Measurements from ENCODE around the gene AADACL4.
"Not testable (repeated sequence)": the region's sequence is repeated elsewhere in the genome, so short reads cannot be mapped to it uniquely, and the experiment has no call there.

DNA sequence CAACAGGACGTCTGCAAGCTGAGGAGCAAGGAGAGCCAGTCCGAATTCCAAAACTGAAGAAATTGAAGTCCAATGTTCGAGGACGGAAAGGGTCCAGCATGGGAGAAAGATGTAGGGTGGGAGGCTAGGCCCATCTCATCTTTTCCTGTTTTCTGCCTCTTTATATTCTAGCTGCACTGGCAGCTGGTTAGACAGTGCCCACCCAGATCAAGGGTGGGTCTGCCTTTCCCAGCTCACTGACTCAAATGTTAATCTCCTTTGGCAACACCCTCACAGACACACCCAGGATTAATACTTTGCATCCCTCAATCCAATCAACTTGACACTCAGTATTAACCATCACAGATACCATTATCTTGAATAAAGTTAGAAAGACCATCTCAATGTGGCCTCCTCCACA, 32.2 kb downstream of the AADACL4 start:
- TF ChIP-seq, protein P1, sequence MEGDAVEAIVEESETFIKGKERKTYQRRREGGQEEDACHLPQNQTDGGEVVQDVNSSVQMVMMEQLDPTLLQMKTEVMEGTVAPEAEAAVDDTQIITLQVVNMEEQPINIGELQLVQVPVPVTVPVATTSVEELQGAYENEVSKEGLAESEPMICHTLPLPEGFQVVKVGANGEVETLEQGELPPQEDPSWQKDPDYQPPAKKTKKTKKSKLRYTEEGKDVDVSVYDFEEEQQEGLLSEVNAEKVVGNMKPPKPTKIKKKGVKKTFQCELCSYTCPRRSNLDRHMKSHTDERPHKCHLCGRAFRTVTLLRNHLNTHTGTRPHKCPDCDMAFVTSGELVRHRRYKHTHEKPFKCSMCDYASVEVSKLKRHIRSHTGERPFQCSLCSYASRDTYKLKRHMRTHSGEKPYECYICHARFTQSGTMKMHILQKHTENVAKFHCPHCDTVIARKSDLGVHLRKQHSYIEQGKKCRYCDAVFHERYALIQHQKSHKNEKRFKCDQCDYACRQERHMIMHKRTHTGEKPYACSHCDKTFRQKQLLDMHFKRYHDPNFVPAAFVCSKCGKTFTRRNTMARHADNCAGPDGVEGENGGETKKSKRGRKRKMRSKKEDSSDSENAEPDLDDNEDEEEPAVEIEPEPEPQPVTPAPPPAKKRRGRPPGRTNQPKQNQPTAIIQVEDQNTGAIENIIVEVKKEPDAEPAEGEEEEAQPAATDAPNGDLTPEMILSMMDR (IDR thresholded peaks at IDR 0.05) = not testable (repeated sequence)
- TF ChIP-seq POLR2A (IDR thresholded peaks at IDR 0.05) = not testable (repeated sequence)

Measured in lower leg skin (tissue), 3 donors.